Measurements from ENCODE around the gene PARP15.

- TF ChIP-seq REST (IDR thresholded peaks at IDR 0.05; ENCODE audit: unreplicated experiment): no peak
- no peak for TF ChIP-seq POLR2AphosphoS5 (IDR thresholded peaks at IDR 0.05; ENCODE audit: low read depth)
- TF ChIP-seq CTCF (conservative IDR thresholded peaks at IDR 0.05; ENCODE audit: low read depth in 2 of 2): no peak
- TF ChIP-seq EZH2 (IDR thresholded peaks at IDR 0.05; ENCODE audit: low read depth, unreplicated experiment): no peak
- no peak for TF ChIP-seq CREB1 (CRISPR knock-in tag; IDR thresholded peaks at IDR 0.05; ENCODE audit: low read depth)
- TF ChIP-seq JUNB (IDR thresholded peaks at IDR 0.05; ENCODE audit: unreplicated experiment): no peak
These were observed 18.8 kb upstream of the PARP15 start for GRCh38 chr3:122558605-122559004.
